OCI-LY3 (cell line): ENCODE results near the gene DNAJC24.

Source experiments
- H2AFZ ChIP-seq: fragments of 200-600, 300-600 bp; shearing (Covaris generic); 2 replicates; pipeline ENCODE4 v1.6.0; 2014; ENCODE audit warnings: antibody characterized with exemption, low read depth, low read length
- H3K27ac ChIP-seq: fragments of 200-600, 300-600 bp; sonication (generic); 2 replicates; pipeline ENCODE4 v1.5.1; 2014; ENCODE audit warnings: mild to moderate bottlenecking, low read length, moderate library complexity, mixed read lengths
- H3K27me3 ChIP-seq: fragments of 200-600, 300-600 bp; sonication (generic); 2 replicates; pipeline ENCODE4 v1.6.1; 2014; ENCODE audit warnings: low read depth, low read length, mixed read lengths
- H3K36me3 ChIP-seq: fragments of 200-600, 300-600 bp; sonication (generic); replicated peaks from 2 replicates; pipeline ENCODE3; 2014; ENCODE audit warnings: low read depth, low read length, mixed read lengths
- H3K4me1 ChIP-seq: fragments of 300-600, 200-600 bp; sonication (generic); 2 replicates; pipeline ENCODE4 v1.6.1; 2014; ENCODE audit warnings: low read length, mixed read lengths
- H3K4me2 ChIP-seq: fragments of 200-600, 300-600 bp; sonication (generic); 2 replicates; pipeline ENCODE4 v1.6.1; 2014; ENCODE audit warnings: low read length, mixed read lengths
- H3K4me3 ChIP-seq: fragments of 300-600, 200-600 bp; sonication (generic); 2 replicates; pipeline ENCODE4 v1.5.1; 2014; ENCODE audit warnings: antibody characterized with exemption, mild to moderate bottlenecking, low read length, moderate library complexity
- H3K79me2 ChIP-seq: fragments of 300-600, 200-600 bp; shearing (Covaris generic); 2 replicates; pipeline ENCODE4 v1.6.1; 2014; ENCODE audit warnings: mild to moderate bottlenecking, low read length, mixed read lengths
- H3K9ac ChIP-seq: fragments of 300-600, 200-600 bp; shearing (Covaris generic); 2 replicates; pipeline ENCODE4 v1.6.0; 2014; ENCODE audit warnings: mild to moderate bottlenecking, low read length, moderate library complexity
- H3K9me3 ChIP-seq: fragments of 200-600, 300-600 bp; shearing (Covaris generic); 2 replicates; pipeline ENCODE4 v1.6.1; 2014; ENCODE audit warnings: low read length, mixed read lengths; ENCODE audit not compliant: insufficient read depth
- H4K20me1 ChIP-seq: fragments of 200-600, 300-600 bp; sonication (generic); 2 replicates; pipeline ENCODE4 v1.6.1; 2016; ENCODE audit warnings: low read length, mixed read lengths; ENCODE audit not compliant: insufficient read depth
- CTCF ChIP-seq: fragments of 200-600, 300-600 bp; sonication (generic); IDR thresholded peaks from 2 replicates; pipeline ENCODE4 v1.5.1; 2014; ENCODE audit warnings: antibody characterized with exemption, low read length, low read depth
- EZH2phosphoT487 ChIP-seq: fragments of 200-600 bp; shearing (Covaris generic); IDR thresholded peaks from 2 replicates; pipeline ENCODE4 v1.6.1; 2018; ENCODE audit warnings: antibody characterized with exemption, mixed run types, low read depth

DNAJC24 gene

GRCh38 chr11:31361743-31362142, 7.9 kb upstream of the DNAJC24 start:
- Histone ChIP-seq H2AFZ (no peak overlapping the region), H3K9me3 (no peaks in the 10 kb centered on the region), H3K4me1 (peaks cover 7% of the 10 kb centered on the region), H3K79me2 (no peaks in the 10 kb centered on the region), H3K9ac (no peak overlapping the region), H3K4me2 (no peak overlapping the region), H3K4me3 (no peak overlapping the region), H3K27me3 (no peaks in the 10 kb centered on the region), H4K20me1 (no peaks in the 10 kb centered on the region), H3K27ac (no peak overlapping the region), H3K36me3 (no peaks in the 10 kb centered on the region)
- TF ChIP-seq CTCF = no peak
- TF ChIP-seq EZH2phosphoT487 = no peak

- Histone ChIP-seq H3K4me3 (no peak overlapping the region), H3K9me3 (no peaks in the 10 kb centered on the region), H3K27me3 (no peaks in the 10 kb centered on the region), H2AFZ (no peak overlapping the region), H3K36me3 (no peaks in the 10 kb centered on the region), H3K79me2 (peaks cover 11% of the 10 kb centered on the region), H3K9ac (no peak overlapping the region), H3K27ac (no peak overlapping the region), H3K4me2 (no peak overlapping the region), H4K20me1 (no peaks in the 10 kb centered on the region), H3K4me1 (peaks cover 17% of the 10 kb centered on the region)
- no peak for TF ChIP-seq CTCF
- no peak for TF ChIP-seq EZH2phosphoT487
These were observed 2.9 kb upstream of the DNAJC24 start for GRCh38 chr11:31366795-31367194.

- Histone ChIP-seq H3K4me2 (no peak overlapping the region), H3K9me3 (no peaks in the 10 kb centered on the region), H3K36me3 (peaks cover 2% of the 10 kb centered on the region), H3K27ac (no peak overlapping the region), H3K27me3 (no peaks in the 10 kb centered on the region), H4K20me1 (no peaks in the 10 kb centered on the region), H3K9ac (no peak overlapping the region), H2AFZ (no peak overlapping the region), H3K4me3 (no peak overlapping the region), H3K79me2 (peaks cover 5% of the 10 kb centered on the region), H3K4me1 (peaks cover 1% of the 10 kb centered on the region)
- no peak for TF ChIP-seq CTCF
- TF ChIP-seq EZH2phosphoT487 = no peak
These were observed 6.2 kb downstream of the DNAJC24 start for GRCh38 chr11:31375879-31376278.

GRCh38 chr11:31383116-31383515, 13.5 kb downstream of the DNAJC24 start:
- Histone ChIP-seq H3K4me2 (no peak overlapping the region), H3K9ac (no peak overlapping the region), H4K20me1 (no peaks in the 10 kb centered on the region), H3K27me3 (no peaks in the 10 kb centered on the region), H3K9me3 (no peaks in the 10 kb centered on the region), H3K4me3 (no peak overlapping the region), H3K4me1 (no peaks in the 10 kb centered on the region), H2AFZ (no peak overlapping the region), H3K27ac (no peak overlapping the region), H3K36me3 (peaks cover 3% of the 10 kb centered on the region), H3K79me2 (no peaks in the 10 kb centered on the region)
- TF ChIP-seq CTCF (no peak), EZH2phosphoT487 (no peak)
